NB4 (cell line): ENCODE results near the gene PBRM1.

ENCODE experiments used
- CTCF ChIP-seq: IDR thresholded peaks from one replicate; pipeline ENCODE4 v1.5.1; 2012; ENCODE audit warnings: low read depth, low read length
- MAX ChIP-seq: IDR thresholded peaks from 2 replicates; pipeline ENCODE4 v1.6.1; 2011; ENCODE audit warnings: low read depth, low read length
- POLR2A ChIP-seq: IDR thresholded peaks from 2 replicates; pipeline ENCODE4 v1.6.1; 2011; ENCODE audit warnings: mild to moderate bottlenecking; ENCODE audit not compliant: insufficient read length; ENCODE audit errors: extremely low read depth

- TF ChIP-seq CTCF: no peak
- no peak for TF ChIP-seq POLR2A
- TF ChIP-seq MAX: no peak
Measured at GRCh38 chr3:52523386-52524257, 162.1 kb downstream of the PBRM1 start.
